Right atrium auricular region (tissue), 2 donors: ENCODE results near the gene STYK1. TPM values are rescaled to one million over a fixed set of nuclear protein-coding genes. Genes with fewer than 3 reads are reported as not detected.
"Not testable (repeated sequence)": the region's sequence is repeated elsewhere in the genome, so short reads cannot be mapped to it uniquely, and the experiment has no call there.

Source experiments
- DNase-seq: peaks from one replicate; pipeline ENCODE4 v3.0.0-alpha.2; 2019; ENCODE audit warnings: low spot score
- H3K27ac ChIP-seq, 2 donors: fragments of 200-600 bp; sonication (generic); 1 replicate in 1 of 2; 2 replicates in 1 of 2; pipeline ENCODE4 v1.5.1; 2016 to 2019
- H3K27me3 ChIP-seq, 2 donors: fragments of 200-600 bp; sonication (generic); one replicate each; pipeline versions ENCODE4 v1.5.1 to v1.6.0; 2017 to 2019
- H3K36me3 ChIP-seq: fragments of 200-600 bp; sonication (generic); one replicate; pipeline ENCODE4 v1.5.1; 2016
- H3K4me1 ChIP-seq, 2 donors: fragments of 200-600 bp; sonication (generic); one replicate each; pipeline versions ENCODE4 v1.5.1 to v1.6.0; 2017 to 2019
- H3K4me3 ChIP-seq, 2 donors: fragments of 200-600 bp; sonication (generic); 1 replicate in 1 of 2; 2 replicates in 1 of 2; pipeline ENCODE4 v1.5.1; 2017 to 2019; ENCODE audit warnings: mild to moderate bottlenecking in 1 of 2, moderate library complexity in 1 of 2
- H3K9me3 ChIP-seq, 2 donors: fragments of 200-600 bp; sonication (generic); one replicate each; pipeline ENCODE4 v1.5.1; 2019
- total RNA-seq, 2 donors: library from RNA; depleted of rRNA; stranded (reverse); fragments of >200 nt; gene quantifications; one replicate each; pipeline ENCODE4 v1.1.0, GENCODE V29; 2016
- TF ChIP-seq, protein P1 (sequence below), 2 donors: fragments of 200-600 bp; sonication (generic); IDR thresholded peaks; one replicate each; pipeline ENCODE4 v1.5.1; 2019; ENCODE audit warnings: antibody characterized with exemption in 2 of 2

Gene STYK1
- total RNA-seq, 2 donors from 2014 or later, result 0.12 TPM; not detected in 1

DNA sequence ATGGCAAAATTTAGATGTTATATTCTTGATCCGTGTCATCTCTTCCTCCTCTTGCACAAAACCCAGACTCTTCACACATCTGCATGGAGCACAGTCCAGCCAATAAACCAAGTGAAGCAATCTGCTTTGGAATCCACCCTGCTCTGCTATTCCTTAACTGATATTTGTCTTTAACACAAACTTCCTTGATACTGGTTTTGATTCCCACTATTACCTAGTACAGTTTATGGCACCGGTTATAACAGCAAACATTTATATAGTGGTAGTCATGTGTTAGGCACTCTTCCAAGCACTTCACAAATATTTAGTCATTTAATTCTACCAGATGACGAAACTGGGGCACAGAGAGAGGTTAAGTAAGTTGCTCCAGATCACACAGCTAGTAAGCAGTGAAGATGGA is 12.5 kb downstream of the STYK1 start:
- Histone ChIP-seq H3K36me3 (no peaks in the 10 kb centered on the region), H3K4me3 (no peak overlapping the region), H3K9me3 (no peaks in the 10 kb centered on the region), H3K4me1 (no peaks in the 10 kb centered on the region), H3K27me3 (no peaks in the 10 kb centered on the region), H3K27ac (no peak overlapping the region)
- TF ChIP-seq, protein P1, sequence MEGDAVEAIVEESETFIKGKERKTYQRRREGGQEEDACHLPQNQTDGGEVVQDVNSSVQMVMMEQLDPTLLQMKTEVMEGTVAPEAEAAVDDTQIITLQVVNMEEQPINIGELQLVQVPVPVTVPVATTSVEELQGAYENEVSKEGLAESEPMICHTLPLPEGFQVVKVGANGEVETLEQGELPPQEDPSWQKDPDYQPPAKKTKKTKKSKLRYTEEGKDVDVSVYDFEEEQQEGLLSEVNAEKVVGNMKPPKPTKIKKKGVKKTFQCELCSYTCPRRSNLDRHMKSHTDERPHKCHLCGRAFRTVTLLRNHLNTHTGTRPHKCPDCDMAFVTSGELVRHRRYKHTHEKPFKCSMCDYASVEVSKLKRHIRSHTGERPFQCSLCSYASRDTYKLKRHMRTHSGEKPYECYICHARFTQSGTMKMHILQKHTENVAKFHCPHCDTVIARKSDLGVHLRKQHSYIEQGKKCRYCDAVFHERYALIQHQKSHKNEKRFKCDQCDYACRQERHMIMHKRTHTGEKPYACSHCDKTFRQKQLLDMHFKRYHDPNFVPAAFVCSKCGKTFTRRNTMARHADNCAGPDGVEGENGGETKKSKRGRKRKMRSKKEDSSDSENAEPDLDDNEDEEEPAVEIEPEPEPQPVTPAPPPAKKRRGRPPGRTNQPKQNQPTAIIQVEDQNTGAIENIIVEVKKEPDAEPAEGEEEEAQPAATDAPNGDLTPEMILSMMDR (IDR thresholded peaks at IDR 0.05), result no peak
- DNase-seq, result no peak

- Histone ChIP-seq H3K4me3 (no peak overlapping the region), H3K27me3 (no peaks in the 10 kb centered on the region), H3K9me3 (no peaks in the 10 kb centered on the region), H3K27ac (no peak overlapping the region), H3K36me3 (no peaks in the 10 kb centered on the region), H3K4me1 (no peaks in the 10 kb centered on the region)
- no peak for DNase-seq
- TF ChIP-seq, protein P1 (IDR thresholded peaks at IDR 0.05), result no peak
These were observed 19.8 kb downstream of the STYK1 start for GRCh38 chr12:10654003-10654402.

GRCh38 chr12:10652192-10652591 is 21.7 kb downstream of the STYK1 start:
- Histone ChIP-seq H3K4me1 (no peaks in the 10 kb centered on the region), H3K4me3 (no peak overlapping the region), H3K27me3 (no peaks in the 10 kb centered on the region), H3K27ac (no peak overlapping the region), H3K36me3 (no peaks in the 10 kb centered on the region), H3K9me3 (no peaks in the 10 kb centered on the region)
- no peak for DNase-seq
- TF ChIP-seq, protein P1 (IDR thresholded peaks at IDR 0.05), result no peak

- peaks cover 0 to 21% of the 10 kb centered on the region in 2 donors for H3K9me3 ChIP-seq
- not testable (repeated sequence) for DNase-seq, H3K36me3 ChIP-seq, H3K4me3 ChIP-seq, H3K27me3 ChIP-seq, H3K27ac ChIP-seq, H3K4me1 ChIP-seq
These were observed 27.3 kb downstream of the STYK1 start for GRCh38 chr12:10646576-10646975.

GRCh38 chr12:10645910-10646309 is 27.9 kb downstream of the STYK1 start:
- H3K9me3 ChIP-seq, result peaks cover 0 to 21% of the 10 kb centered on the region in 2 donors
- TF ChIP-seq, protein P1 (IDR thresholded peaks at IDR 0.05), result no peak
- no peak overlapping the region for H3K27ac ChIP-seq
- no peaks in the 10 kb centered on the region for H3K27me3 ChIP-seq
- H3K4me3 ChIP-seq, result no peak overlapping the region
- no peaks in the 10 kb centered on the region for H3K4me1 ChIP-seq
- DNase-seq, result no peak
- H3K36me3 ChIP-seq, result no peaks in the 10 kb centered on the region

DNA sequence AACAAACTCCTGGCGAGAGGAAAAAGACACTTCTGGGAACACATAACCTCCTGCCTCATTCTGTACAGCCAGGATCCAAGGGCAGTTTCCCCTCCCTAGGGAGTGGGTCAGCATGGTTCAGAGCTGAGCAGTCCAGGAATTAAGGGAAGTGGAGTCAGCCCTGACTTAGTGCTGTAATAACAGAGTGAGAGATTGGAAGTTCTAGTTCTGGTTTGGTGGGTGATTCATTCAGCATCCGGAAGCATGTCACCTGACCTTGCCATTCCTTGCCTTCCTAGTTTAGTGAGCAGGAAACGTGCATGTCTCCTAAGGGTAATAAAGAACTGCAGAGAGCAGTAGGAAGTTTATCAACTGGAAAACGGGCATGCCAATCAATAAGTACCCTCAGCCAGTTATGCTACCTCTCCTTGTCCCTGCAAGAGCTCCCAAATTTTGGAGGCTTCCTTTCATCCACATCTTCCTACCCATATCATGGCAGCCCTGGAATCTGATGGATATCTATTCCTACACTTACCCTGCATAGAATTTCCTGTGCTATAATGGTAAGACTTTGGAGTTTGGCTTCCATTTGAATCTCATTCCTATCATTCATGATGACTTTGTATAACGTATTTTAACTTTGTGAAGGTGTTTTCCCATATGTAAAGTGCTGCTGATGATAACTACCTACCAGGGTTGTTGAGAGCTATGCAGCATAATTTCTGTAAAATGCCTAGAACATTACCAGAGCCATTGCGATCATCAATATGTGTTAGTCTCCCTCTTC is 31.9 kb downstream of the STYK1 start:
- Histone ChIP-seq H3K4me3 (no peak overlapping the region), H3K9me3 (peaks cover 0 to 20% of the 10 kb centered on the region in 2 donors), H3K4me1 (no peaks in the 10 kb centered on the region), H3K36me3 (no peaks in the 10 kb centered on the region), H3K27ac (no peak overlapping the region), H3K27me3 (no peaks in the 10 kb centered on the region)
- no peak for DNase-seq
- TF ChIP-seq, protein P1 (IDR thresholded peaks at IDR 0.05), result no peak
